NCI-H774 (cell line): ENCODE data around the gene WBP2.
"Not testable (repeated sequence)": the region's sequence is repeated elsewhere in the genome, so short reads cannot be mapped to it uniquely, and the experiment has no call there.

ENCODE experiments used
- DNase-seq: peaks from one replicate; lab custom pipeline; 2025; lab: John Stamatoyannopoulos, UW

The WBP2 gene

DNA sequence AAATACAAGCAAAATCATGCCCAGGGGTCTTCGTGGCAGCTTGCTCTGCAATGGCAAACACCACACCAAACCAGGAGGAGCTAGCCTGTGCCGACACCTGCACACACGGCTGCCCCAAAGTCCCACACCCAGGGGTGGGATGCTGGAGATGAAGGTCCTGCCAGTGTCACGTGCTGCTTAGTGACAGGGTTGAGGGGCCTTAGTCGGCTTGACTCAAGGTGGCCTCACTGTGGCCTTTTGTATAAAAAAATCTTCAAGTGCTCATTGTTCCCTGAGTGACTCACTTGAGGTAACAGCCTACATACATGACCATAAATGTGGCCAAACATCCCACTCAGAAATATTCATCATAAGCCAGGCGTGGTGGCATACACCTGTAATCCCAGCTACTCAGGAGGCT is 34.3 kb upstream of the WBP2 start:
- no peak for DNase-seq

DNA sequence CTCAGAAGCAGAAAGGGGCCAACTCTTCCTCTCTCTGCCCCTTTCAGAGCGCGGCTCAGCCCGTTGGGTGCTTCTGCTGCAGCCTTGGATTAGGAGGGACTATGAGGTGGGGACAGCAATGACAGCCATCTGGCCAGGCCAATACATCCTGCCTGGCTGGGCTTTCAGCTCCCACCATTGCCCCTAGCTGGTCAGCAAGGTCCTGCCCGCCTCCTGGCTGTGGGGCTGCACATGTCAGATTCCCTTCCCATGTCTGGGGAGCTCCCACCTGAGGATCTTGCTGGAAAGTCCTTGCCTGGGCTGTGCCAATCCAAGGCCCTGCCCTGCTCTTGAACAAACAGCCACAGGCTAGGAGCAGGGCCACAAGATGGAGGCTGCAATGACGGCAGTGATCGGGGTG is 33.3 kb upstream of the WBP2 start:
- no peak for DNase-seq

DNA sequence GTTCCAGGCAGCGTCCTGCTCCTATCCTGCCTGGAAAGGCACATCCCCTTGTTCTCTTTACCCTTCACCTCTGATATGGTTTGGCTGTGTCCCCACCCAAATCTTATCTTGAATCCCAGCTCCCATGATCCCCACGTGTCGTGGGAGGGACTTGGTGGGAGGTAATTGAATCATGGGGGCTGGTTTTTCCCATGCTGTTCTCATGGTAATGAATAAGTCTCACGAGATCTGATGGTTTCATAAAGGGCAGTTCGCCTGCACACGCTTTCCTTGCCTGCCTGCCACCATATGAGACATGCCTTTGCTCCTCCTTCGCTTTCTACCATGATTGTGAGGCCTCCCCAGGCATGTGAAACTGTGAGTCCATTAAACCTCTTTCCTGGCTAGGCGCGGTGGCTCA is 30.7 kb upstream of the WBP2 start:
- DNase-seq, result not testable (repeated sequence)

DNA sequence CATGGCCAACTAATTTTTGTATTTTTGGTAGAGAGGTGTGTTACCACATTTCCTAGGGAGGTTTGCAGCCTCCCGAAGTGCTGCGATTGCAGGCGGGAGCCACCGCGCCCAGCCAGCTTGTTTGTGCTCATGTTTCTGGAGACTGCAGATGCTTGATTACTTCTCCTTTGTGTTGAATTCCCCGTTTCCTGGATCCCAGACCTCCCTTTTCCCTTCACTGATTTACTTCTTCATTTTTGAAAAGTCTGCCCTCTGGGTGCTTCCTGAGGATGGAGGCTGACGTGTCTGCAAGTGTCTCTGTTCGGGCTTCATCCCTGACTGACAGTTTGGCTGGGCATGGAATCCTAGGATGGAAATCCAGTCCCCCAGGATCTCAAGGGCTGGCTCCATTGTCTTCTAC is 30.3 kb upstream of the WBP2 start:
- DNase-seq, result no peak

DNA sequence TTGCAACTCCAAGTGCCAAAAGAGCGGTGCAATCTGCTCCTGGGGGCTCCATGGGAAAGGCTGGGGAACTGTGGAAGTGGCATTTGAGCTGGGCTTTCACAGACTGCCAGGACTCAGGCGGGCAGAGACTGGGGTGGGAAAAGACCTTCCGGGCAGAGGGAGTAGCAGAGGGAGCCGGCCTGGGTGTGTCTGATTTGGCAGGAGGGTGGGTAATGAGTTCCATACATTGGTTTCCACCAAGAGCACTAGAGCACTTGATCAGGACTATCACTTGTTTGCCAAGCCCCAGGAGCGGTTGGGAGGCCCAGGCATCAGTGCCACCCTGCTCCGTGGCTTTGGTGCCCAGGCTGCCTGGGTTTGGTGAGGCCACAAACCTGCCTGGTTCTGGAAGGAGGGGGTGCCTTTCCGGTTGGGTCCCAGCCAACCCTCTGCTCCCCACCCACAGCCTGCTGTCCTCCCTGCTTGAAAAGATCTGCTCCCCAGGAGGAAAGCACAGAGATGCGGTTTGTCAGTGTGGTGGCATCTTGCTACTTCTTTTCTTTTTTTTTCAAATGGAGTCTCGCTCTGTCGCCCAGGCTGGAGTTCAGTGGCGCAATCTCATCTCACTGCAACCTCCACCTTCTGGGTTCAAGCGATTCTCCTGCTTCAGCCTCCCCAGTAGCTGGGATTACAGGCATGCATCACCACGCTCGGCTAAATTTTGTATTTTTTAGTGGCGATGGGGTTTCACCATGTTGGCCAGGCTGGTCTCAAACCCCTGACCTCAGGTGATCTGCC is 26.7 kb upstream of the WBP2 start:
- no peak for DNase-seq

DNA sequence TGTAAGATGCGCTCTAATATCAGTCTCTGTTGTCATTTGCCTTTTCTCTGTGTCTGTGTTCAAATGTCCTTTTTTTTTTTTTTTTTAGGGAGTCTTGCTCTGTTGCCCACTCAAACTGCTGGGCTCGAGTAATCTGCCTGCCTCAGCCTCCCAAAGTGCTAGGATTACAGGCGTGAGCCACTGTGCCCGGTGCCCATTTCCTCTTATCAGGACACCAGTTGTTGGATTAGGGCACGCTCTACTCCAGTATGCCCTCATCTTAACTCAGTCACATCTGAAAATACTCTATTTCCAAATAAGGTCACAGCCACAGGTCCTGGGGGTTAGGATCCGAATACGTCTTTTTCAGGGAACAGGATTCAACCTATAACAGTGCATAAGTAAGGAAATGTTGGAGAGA is 25.1 kb upstream of the WBP2 start:
- no peak for DNase-seq

DNA sequence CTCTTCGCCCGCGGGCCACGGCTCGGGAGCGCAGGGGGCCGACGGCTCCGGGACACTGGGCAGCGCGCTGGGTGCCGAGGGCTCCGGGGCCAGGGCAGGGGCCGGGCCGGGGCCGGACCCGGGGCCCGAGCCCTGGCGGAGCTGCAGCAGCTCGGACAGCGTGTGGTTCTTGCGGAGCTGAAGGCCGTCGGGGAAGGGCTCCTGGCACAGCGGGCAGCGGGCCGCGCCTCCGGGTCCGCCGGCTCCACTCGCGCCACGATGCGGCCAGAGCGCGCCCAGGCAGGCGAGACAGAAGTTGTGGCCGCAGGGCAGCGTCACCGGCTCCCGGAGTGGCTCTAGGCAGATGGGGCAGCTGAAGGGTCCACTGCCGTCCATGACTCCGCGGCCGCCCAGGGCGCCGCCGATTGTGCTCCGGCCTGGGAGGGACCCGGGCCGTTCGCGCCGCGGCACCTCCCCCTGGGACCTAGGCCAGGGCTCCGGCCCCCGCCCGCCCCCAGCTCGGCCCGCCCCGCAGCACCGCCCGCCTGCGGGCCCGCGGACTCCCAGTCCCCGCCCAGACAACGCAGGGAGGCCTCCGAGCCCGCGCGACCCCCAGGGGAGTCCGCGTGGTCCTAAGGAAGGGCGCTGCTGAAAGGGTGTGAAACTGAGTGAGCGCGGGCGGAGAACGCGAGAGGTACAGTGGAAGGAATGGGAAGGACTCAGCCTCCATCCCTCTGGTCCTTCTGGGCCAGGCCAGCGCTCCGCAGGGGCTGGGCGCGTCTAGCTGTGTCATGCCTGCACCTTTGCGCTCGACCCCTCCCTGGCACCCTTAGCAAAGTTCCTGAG is 23.3 kb upstream of the WBP2 start, which contains the start of gene TRIM47:
TSS of gene TRIM47 (minus strand) at position 408 of the 825 bp plus-strand sequence. CDS start at position 375, 33 bp downstream.
- DNase-seq, result peak; percentile 58

DNA sequence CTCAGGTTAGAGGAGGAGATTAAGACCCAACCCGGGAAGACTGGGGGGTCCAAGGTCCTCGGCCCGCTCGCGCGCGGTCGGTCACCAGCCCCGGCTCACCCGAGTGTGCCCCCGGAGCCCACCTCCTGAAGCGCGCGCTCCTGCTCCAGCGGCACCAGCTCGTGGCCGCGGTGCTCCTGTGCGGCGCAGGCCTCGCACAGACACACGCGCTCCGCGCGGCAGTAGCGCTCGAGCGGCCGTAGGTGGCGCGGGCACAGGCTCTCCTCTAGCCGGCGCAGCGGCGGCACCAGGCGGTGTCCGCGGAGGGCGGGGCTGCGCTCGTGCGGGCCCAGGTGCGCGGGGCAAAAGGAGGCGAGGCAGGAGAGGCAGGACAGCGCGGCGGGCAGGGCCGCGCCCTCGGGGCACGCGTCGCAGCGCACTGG is 22.6 kb upstream of the WBP2 start:
- peak; percentile 75 for DNase-seq

DNA sequence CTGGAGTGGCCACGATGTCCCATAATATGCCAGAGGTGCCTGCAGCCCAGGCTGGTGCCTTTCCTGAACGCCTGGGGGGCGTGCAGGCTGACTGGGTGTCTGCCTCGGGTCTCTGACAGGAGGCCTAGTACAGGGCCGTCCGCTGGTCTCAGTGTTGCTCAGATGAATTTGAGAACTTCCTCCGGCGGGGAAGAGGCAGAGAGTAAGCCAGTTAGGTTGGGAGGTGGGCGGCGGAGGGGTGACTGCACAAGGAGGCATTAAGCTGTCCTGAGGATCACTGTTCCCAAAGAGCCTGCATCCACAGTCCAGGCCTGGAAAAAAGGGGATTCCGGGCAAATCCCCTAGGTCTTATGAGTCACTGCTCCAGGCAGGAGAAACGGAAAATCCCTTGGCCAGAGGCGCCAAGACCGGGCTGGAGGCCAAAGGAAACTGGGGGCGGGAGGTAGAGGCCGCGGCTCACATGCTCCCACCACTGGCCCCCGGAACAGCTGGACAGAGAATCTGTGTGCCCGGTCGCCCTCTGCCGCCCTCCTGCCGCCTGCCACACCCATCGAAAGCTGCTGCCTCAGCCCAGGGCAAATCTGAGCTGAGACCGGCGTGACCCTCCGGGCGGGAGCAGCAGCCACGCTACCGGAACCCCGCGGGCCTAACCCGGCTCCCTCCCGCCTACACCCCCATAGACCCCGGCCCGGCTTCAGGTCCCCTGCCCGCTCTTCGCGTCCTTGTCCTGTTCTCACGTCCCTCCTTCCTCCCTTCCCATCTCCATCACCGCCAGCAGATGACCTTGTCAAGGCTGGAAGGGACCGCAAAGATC is 22.0 kb upstream of the WBP2 start:
- DNase-seq, result no peak

DNA sequence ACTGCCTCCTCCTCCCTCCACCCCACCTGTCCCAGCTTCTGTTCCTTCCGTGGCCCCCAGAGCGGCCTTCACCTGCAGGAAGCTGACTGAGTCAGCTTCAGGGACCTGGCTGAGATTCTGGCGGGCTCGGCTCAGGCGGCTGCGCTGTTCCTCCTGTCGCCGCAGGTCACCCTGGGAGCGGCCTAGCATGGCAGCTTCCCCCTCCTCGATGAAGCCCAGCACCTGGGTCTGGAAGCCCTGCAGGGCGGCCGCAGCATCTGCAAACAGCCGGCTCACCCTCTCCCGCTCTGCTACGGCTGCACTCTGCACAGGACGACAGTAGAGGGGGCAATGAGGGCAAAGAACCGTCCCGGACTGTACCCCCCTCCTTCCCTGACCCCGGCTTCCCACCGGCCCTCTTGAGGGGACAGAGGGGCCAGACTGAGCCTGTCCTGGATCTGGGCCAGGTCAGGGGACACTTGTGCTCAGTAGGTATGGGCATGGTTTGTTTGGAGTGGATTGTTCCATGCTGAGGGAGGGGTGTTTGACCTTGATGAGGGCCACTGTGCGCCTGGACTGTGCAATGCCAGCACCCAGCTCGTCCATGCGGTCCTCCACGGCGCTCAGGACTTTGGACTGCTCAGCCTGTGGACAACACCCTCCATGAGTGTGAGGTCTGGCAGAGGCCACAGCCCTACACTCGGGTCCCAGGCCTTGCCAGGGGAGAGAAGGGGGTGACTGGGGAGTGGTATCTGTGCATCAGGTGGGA is 21.2 kb upstream of the WBP2 start:
- DNase-seq, result peak; percentile 88

DNA sequence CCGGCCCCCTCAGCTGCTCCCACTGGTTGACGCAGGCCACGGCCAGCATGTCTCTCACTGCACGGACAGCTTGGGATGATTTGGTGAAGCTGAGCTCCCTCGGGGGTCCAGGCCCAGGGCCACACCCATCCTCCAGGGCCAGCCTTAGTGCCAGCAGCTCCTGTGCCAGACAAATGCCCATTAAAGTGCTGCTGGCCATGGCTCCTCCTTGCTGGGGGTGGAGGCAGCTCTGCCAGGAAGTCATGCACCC is 20.7 kb upstream of the WBP2 start:
- no peak for DNase-seq

DNA sequence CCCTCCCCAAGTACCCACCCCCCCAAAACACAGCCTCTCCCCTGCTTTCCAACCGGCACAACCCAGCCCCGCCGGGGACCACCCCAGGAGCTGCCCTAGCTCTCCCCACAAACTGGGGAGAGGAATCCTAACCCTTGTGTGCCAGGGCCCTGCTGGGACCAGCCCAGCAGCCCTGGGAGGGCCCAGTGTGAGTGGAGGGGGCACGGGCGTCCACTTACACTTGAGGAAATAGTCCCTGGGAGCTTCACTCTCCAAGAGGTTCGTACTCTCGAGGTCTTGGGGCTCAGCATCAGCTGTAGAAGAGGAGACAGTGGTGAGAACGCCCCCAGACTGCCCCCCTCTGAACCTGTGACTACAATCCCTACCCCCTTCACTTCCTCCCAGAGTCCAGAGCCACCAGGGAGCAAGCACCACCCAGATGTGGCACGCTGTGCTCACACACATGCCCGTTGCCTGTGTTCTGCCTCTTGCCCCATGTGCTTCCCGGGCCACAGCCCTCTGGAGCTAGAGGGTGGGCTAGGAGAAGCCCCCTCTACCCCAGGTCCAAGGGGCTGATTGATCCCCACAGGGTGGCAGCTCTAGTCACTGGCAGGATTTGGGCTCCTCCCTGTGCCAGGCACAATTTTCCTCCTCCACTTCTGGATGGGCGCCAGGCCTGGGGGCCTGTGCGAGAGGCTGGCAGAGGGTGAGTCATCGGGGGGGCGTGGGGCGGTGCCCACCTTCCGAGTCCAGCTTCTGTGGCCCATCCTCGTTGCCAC is 20.2 kb upstream of the WBP2 start:
- peak; percentile 61 for DNase-seq

DNA sequence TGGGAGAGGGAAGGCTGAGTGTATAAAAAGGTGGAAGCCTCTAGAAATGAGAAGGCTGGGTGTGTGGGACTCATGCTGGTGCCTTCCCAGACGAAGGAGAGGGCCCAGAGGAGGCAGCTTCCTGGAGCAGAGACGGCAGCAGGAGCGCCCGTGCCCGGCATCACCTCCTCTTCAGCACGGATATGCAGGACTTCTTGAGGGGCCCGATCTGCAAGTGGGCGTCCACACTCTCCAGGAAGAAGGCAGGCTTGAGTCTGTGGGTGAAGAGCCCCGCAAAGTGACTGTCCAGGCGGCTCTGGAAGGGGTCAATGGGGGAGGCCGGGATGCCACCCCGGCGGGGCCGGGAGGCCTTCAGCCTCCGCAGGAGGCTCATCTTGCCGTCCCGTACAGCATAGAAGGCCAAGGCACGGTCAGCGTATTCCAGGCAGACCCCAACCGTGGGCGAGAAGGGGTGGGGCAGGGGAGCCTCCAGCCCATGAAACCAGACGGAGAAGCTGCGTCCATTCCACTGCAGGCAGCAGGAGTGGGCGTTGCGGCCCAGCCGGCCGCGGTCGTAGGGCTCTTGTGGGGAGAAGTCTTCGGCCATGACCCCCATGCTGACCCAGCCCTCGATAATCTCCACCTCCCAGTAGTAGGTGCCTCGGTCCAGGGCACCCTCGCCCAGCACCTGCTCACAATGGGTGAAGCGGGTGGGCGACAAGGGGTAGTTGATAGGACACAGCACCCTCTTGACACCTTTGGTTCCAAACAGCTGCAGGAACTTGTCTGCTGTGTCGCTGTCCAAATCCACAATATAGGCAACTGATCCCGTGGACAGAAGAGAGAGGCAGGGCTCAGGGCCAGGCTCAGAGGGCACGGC is 19.4 kb upstream of the WBP2 start:
- DNase-seq, result no peak

DNA sequence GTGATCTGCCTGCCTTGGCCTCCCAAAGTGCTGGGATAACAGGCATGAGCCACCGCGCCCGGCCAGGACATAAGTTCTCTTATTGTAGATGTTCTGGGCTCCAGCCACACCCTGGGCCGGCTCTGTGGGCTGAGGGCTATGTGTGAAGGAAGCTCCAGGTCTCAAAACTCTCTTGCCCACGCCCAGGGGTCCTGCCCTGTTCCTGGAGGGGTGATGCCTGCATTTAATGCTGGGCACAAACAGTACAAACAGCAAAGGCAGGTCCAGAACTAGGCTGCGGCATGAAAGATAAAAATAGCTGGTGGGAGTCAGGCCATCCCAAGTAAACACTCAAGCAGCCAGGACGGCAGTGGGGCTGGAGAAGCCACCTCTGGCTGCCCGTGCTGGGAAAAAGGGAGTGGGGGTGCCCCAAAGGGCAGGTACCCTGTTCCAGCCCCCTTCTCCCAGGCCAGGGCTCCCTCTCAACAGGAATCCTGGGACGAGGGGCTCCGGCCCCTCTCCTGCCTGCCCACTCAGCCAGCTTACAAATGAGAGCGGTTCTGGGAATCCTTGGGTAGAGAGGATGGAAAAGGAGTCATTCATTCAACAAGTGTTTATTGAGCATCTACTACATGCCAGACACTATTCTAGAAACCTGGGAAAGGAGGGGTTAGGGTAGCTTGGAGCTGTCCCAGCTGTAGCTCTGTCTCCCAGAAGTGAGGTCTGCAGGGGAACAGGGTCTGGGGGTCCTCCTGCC is 18.6 kb upstream of the WBP2 start:
- no peak for DNase-seq

DNA sequence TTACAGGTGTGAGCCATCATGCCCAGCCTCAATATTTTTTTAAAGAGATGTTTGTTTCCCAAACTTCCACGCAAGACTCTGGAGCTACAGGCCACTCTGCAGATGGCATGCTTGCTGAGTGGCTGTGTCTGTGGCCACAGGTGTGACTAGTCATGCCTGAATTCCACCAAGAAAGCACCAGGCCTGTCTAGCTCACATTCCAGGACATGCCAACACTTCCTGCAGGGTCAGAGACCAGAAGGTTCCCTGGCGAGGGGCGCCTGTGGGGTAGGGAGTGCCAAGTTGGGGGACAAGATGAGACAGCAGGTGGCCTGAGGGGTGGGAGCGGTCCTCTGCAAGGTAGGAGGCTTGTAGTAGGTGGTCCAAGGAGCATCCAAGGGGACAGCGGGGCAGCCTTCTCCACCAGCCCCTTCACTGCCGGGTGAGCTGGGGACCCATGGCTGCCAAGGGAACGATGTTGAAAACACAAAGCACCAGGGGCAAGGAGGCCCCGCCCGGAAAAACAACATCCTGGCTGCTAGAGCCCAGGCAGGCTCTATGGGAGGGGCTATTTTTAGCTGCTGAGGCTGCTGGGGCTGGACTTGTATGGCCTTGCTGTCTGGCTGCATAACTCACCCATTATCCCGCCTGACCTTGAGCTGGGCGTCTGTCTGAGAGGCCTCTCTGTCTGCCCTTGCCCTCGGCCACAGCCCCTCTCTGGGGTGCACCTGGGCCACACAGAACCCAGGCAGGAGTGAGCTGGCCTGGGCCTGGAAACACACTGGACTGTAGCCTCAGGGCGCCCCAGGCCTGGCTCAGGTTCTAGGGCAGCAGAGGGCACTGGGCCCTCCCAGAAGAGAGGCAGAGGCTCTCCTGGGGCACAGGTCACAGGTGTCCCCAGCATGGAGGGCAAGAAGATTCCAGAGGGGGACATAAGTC is 17.6 kb upstream of the WBP2 start:
- peak; percentile 38 for DNase-seq

DNA sequence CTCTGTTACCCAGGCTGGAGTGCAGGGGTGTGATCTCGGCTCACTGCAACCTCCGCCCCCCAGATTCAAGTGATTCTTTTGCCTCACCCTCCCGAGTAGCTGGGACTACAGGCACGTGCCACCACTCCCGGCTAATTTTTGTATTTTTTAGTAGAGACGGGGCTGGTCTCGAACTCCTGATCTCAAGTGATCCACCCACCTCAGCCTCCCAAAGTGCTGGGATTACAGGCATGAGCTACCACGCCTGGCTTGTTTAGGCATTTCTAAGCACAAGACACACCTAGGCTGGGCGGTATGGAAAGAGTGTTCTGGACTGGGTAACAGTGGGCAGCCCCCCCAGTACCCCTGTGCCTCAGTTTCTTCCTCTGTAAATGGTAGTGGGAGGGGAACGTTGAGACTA is 15.1 kb upstream of the WBP2 start:
- not testable (repeated sequence) for DNase-seq

DNA sequence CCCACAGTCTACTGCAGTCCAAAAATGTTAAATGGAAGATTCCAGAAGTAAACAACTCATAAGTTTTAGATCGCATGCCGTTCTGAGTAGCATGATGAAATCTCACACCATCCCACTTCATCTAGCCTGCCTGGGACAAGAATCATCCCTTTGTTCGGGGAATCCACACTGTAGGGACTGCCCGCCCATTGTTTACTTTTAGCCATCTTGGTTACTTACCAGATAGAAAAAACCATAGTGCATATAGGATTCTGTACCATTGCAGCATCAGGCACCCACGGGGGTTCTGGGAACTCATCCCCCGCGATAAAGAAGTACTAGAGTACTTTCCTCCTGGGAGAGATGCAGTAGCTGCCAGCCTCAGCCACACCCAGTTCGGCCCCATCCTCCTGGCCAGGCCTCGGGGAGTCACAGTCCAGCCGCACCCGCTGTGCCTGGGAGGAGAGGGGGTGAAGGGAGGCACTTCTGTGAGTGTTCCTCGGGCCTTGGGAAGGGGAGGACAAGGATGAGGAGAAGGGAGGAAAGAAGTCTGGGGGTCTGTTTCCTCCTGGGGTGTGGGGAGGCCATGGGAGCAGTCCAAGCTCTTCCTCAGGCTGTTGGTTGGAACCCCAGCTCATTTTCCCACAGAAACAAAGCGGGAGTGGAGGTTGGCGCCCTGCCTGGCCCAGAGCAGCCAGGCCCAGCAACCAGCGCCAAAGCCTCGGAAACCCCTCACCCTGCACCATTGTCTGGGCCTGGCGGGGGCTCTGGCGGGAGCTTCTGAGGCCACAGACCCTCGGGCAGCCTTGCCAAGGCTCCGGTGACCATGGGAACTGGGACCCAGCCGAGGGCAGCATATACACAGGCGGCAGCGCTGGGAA is 14.4 kb upstream of the WBP2 start:
- no peak for DNase-seq
